Activated T-helper 1 cell treated with anti-CD3 and anti-CD28 coated beads, Interleukin-2, amount 50 U/mL, for 16 hours (primary cell): ENCODE measurements around the gene DPM1.

Experiments
- DNase-seq, 2 donors: peaks; one replicate each; pipeline ENCODE4 v3.0.0-alpha.2; 2020; ENCODE audit warnings: low read depth in 1 of 2, low spot score in 1 of 2

DPM1 gene

GRCh38 chr20:50930976-50931305 is 27.4 kb downstream of the DPM1 start:
- DNase-seq = peak in 1 of 2 donors; percentile 64

- no peak for DNase-seq
These were observed 28.0 kb downstream of the DPM1 start for GRCh38 chr20:50930139-50930975.

GRCh38 chr20:50929299-50930138 is 28.8 kb downstream of the DPM1 start:
- DNase-seq = peak; percentile 76 to 80

GRCh38 chr20:50928469-50928868 is 29.9 kb downstream of the DPM1 start:
- no peak for DNase-seq

GRCh38 chr20:50926530-50926929 is 31.8 kb downstream of the DPM1 start:
- no peak for DNase-seq

GRCh38 chr20:50924261-50924920 is 33.9 kb downstream of the DPM1 start:
- DNase-seq = no peak

GRCh38 chr20:50921803-50922501 is 36.4 kb downstream of the DPM1 start:
- no peak for DNase-seq

- DNase-seq = no peak
These were observed 37.3 kb downstream of the DPM1 start for GRCh38 chr20:50920997-50921396.

GRCh38 chr20:50919567-50919966 is 38.8 kb downstream of the DPM1 start:
- DNase-seq = no peak

- no peak for DNase-seq
These were observed 39.9 kb downstream of the DPM1 start for GRCh38 chr20:50918403-50918802.

GRCh38 chr20:50916934-50917333 is 41.4 kb downstream of the DPM1 start:
- no peak for DNase-seq

GRCh38 chr20:50916257-50916656 is 42.1 kb downstream of the DPM1 start:
- DNase-seq = no peak

- DNase-seq = no peak
These were observed 42.9 kb downstream of the DPM1 start for GRCh38 chr20:50915424-50915823.

- DNase-seq = no peak
These were observed 44.5 kb downstream of the DPM1 start for GRCh38 chr20:50913690-50914375.

- no peak for DNase-seq
These were observed 46.6 kb downstream of the DPM1 start for GRCh38 chr20:50911716-50912115.

- no peak for DNase-seq
These were observed 47.3 kb downstream of the DPM1 start for GRCh38 chr20:50911030-50911429.

GRCh38 chr20:50909413-50909812 is 48.9 kb downstream of the DPM1 start:
- no peak for DNase-seq

- DNase-seq = no peak
These were observed 54.2 kb downstream of the DPM1 start for GRCh38 chr20:50904067-50904570.

- DNase-seq = no peak
These were observed 54.8 kb downstream of the DPM1 start for GRCh38 chr20:50903353-50904051.

GRCh38 chr20:50901301-50901700 is 57.0 kb downstream of the DPM1 start:
- DNase-seq = no peak
